Measurements from ENCODE around the gene WNK2.

GRCh38 chr9:93207860-93208734 lies 24.2 kb downstream of the WNK2 start:
- TF ChIP-seq, protein P1, sequence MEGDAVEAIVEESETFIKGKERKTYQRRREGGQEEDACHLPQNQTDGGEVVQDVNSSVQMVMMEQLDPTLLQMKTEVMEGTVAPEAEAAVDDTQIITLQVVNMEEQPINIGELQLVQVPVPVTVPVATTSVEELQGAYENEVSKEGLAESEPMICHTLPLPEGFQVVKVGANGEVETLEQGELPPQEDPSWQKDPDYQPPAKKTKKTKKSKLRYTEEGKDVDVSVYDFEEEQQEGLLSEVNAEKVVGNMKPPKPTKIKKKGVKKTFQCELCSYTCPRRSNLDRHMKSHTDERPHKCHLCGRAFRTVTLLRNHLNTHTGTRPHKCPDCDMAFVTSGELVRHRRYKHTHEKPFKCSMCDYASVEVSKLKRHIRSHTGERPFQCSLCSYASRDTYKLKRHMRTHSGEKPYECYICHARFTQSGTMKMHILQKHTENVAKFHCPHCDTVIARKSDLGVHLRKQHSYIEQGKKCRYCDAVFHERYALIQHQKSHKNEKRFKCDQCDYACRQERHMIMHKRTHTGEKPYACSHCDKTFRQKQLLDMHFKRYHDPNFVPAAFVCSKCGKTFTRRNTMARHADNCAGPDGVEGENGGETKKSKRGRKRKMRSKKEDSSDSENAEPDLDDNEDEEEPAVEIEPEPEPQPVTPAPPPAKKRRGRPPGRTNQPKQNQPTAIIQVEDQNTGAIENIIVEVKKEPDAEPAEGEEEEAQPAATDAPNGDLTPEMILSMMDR (IDR thresholded peaks at IDR 0.05) = peak in 1 of 5 experiments; percentile 3
- TF ChIP-seq EP300 (IDR thresholded peaks at IDR 0.05) = no peak
